Amygdala (tissue), 56 donors: ENCODE results near the gene RPRD1B.
A peak's percentile ranks its signal among the peaks of the same experiment; 100 is the strongest.

Experiments used
- DNase-seq, 56 donors: peaks; one replicate each; lab custom pipeline; 2025; lab: John Stamatoyannopoulos, UW

RPRD1B gene

DNA sequence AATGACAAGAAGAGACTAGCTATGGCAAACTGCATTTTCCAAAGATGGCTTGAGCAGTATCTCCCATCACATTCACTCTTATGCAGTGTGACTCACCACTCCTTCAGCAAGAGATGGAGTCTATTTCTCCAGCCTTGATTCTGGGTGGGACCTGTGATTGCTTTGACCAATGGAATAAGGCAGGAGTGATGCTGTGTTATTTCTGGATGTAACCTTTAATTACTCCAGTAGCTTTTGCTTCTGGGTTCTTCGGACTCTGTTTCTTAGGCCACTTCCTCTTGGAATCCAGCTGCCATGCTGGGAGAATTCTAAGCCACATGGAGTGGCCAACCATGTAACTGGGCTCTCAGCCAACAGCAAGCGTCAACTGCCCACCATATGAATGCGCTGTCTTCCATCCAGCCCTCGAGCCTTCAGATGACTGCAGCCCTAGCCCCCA, 80.8 kb downstream of the RPRD1B start:
- DNase-seq, result no peak

GRCh38 chr20:38115205-38115604, 81.7 kb downstream of the RPRD1B start:
- DNase-seq, result no peak

DNA sequence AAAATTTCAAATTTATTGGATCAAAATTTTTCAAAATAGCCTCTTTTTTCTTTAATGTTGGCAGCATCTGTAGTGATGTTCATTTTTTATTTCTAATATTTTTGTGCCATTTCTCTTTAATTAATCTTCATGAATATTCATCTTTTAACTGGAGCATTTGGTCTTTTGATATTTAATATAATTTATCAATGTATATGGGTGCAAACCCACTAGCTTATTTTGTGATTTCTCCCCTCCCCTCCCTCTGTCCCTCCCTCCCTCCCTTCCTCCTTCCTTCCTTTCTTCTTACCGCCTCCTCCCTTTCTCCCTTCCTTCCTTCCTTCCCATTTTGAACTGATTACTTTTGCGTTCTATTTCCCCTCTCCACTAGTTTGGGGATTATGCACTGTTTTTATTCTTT, 82.3 kb downstream of the RPRD1B start:
- DNase-seq, result no peak

DNA sequence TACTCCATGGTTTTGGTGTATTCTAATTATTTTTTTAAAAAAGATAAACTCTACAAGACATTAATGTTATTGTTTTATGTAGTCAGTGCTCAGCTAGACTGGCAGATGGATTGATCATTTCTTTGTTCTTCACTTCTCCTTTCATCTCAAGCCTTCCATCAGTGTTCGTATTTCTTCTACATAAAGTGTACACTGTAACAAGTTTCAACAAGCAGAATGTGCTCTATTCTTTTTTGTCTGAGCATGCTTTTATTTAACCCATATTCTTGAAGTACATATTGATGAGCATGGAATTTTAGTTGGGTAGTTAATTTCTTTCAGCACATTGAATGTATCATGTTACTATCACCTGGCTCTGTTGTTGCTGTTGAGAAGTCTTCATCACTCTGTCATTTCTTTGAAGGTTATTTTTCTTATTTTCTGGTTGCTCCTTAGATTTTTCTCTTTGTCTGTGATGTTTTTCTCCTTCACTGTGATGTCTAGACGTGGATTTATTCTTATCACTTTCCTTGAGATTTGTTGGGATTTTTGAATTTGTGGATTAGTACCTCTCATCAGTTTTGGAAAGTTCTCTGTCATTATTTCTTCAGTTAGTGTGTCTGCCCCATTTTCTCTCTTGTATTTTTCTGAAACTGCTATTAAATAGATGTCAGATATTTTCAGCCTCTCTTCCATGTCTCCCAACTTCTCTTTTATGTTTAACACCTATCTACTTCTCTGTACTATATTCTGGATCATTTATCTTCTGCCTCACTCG, 83.0 kb downstream of the RPRD1B start:
- DNase-seq, result no peak

- DNase-seq, result no peak
These were observed 83.7 kb downstream of the RPRD1B start for GRCh38 chr20:38117205-38117604.

DNA sequence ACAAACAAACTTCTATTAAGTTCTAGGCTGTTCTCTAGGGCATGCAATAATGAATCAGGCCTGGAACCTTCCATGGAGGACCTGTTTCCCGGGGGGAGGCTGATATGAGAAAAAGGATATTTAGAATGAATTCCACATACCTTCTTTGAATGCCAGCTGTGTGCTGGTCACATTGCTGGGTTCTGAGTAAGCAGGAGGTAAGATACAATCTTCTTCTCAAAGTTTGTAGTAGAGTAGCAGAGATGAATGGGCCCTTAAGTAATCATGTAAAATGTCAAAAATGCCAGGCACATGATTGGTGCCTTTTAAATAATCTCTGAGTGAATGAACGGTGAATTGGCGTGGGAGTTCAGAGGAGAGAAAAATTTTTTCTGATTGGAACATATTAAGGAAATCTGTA, 84.1 kb downstream of the RPRD1B start:
- no peak for DNase-seq

GRCh38 chr20:38119446-38119845, 85.9 kb downstream of the RPRD1B start:
- no peak for DNase-seq

GRCh38 chr20:38120625-38120988, 87.1 kb downstream of the RPRD1B start:
- no peak for DNase-seq

DNA sequence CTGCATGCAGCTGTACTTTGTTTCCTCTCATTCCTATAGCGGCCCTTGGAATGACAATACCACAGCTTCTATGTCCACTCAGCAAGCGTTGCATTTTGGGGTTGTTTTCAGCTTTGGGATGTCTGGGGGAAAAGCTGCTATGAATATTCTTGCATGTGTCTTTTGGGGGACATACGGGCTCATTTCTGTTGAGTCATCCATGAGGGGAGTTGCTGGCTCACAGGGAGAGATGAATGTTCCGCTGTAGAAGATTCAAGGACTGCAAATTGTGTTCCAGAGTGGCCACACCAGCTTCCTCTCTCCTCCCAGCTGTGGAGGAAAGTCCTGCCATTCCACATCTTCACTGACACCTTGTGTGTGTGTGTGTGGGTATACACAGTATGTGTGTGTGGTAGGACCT, 88.2 kb downstream of the RPRD1B start:
- DNase-seq, result no peak

- no peak for DNase-seq
These were observed 89.6 kb downstream of the RPRD1B start for GRCh38 chr20:38123021-38123587.

DNA sequence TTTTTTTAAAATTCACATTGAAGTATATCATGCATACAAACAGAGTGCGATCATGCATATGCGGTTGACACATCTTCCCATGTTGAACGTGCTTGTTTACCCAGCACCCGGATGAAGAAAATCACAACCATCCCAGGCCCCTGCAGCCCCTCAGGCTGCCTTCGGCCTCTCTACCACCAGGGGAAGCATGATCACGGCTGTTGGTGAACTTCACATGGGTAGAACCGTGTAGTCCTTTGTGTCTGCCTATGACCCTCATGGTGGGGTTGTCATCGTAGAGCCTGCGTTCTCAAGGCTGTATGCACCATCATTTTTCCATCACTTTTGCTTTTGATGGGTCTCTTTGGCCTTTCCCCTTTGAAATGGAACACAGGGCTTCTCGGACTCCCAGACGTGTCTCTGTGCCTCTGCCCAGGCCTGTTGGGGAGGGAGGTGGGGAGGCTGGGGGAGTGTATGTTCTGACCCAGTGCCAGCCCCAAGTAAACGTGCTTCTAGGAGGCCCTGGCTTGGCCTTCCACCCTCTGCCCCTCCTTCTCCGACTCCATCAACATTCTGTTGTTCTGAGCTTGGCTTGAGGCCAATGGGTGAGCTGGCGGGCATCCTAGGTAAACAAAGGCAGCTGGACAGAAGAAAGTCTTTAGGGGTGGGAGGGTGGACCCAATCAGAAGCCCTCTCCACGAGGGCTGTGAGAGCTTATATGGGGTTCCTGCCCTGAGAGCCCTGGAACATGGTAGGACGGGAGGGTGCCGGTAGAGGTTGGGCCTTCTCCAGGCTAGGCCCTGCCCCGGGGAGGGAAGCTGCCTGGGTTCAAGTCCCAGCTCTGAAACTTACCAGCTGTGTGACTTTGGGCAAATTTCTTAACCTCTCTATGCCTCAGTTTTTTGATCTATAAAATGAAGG, 91.9 kb downstream of the RPRD1B start:
- DNase-seq, result peak in 3 of 56 donors; percentile 9 to 69 (median 16)

DNA sequence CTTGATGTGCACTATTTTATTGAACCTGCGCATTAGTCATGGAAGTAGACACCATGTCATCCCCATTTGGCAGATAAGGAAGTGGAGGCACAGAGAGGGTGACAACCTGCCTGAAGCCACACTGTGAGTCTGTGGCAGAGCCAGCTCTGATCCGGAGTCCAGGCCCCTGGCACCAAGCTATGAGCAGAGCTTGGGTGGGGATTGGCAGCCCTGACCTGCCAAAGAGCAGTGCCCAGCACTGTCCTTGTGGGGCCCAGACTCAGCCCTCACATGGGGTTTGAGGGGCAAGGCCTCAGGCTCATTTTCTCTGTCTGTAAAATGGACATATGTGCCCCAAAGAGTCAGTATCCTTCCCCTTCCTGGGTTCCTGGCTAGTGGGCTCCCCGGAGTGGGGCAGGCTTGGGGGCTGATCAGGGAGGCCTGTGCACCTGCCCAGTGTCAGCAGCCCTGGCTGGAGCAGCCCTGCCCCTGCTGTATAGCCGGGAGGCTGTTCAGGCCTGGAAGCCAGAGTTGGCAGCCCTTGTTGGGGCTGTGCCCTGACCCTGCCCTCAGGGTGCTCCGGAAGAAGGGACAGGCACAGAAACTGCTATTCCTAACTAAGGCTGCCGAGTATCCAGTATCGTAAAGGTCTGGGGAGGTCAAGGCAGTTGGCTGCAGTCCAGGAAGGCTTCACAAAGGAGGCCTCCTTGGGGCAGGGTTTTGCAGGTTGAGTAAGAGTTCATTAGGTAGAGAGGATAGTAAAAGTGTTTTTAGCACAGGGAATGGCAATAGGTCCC, 92.8 kb downstream of the RPRD1B start:
- no peak for DNase-seq

DNA sequence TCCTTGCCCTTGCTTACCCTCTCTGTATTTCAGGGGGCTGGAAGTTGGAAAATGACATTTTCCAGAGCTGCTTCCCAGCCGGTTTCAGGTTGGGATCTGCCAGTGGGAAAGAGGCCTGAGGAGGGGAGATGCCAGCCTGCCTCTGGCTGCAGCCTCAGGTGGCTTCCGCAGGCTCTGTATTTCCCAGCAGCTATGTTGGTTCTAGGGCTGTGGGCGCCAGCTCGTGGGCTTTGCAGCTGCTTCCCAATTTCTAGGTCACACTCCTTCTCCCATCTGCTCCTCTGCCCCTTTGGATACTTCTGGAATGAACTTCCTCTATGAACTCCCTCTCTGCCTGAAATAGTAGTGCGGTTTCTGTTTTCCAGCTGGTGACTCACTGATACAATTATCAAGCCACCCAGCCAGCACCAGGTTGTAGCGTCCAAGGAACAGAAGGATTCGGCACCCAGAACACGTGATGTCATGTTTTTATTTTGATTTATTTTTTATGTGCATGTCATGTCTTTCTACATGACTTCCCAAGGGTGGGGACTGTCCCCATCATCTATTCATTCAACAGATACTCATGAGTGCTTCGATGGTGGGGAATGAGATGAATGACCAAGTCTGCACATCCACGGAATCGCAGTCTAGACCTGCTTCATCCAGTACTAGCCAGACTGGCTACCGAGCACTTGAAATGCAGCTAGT, 93.5 kb downstream of the RPRD1B start:
- DNase-seq, result peak in 2 of 56 donors; percentile 7 to 11

GRCh38 chr20:38127920-38128528, 94.5 kb downstream of the RPRD1B start:
- DNase-seq, result no peak

GRCh38 chr20:38128691-38129090, 95.1 kb downstream of the RPRD1B start:
- no peak for DNase-seq

GRCh38 chr20:38129248-38129865, 95.8 kb downstream of the RPRD1B start:
- DNase-seq, result no peak

DNA sequence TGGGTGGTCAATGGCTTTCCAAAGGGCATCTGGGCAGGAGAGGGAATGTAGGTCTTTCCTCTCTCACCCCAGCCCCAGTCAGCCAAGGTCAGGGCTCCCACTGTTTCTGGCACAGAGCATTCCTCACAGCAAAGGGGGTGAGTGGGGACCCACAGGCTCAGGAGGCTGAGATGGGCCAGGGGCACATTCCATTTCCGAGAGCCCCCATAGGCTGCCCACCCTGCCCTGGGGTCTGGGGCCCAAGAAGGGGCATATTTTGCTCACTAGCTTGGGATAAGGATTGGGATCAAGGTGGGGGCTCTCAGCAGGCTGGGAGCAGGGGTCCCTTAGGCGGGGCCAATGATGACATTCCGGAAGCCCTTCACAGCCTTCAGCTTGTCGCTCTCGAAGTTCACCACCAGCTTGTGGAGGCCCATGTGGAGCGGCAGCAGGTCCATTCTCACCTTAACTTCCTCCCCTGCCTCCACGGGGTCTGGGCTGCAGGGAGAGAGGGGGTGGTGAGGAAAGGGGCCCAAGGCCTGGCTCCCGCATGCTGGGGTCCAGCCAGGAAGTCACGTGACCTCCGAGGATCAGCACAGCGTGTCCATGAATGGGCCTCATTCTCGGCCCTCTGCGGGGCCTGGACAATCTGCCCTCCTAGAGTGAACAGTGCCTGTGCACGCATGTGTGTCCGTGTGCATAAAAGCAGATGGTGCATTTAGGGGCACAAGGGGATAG, 96.5 kb downstream of the RPRD1B start:
- DNase-seq, result no peak
